Mucosa of rectum (tissue), 2 donors: ENCODE results near the gene TMEM30B.

Experiments used
- H3K27ac ChIP-seq, 2 donors: one replicate each; pipeline ENCODE4 v1.7.0; 2013; ENCODE audit warnings: inconsistent platforms in 2 of 2, low read depth in 2 of 2, low read length in 2 of 2
- H3K27me3 ChIP-seq, 2 donors: one replicate each; pipeline ENCODE4 v1.7.0; 2013; ENCODE audit warnings: low read length in 2 of 2; ENCODE audit not compliant: control insufficient read depth in 2 of 2, insufficient read depth in 2 of 2
- H3K36me3 ChIP-seq, 2 donors: one replicate each; pipeline ENCODE4 v1.7.0; 2013; ENCODE audit warnings: low read length in 2 of 2; ENCODE audit not compliant: control insufficient read depth in 2 of 2, insufficient read depth in 2 of 2
- H3K4me1 ChIP-seq, 2 donors: one replicate each; pipeline ENCODE4 v1.7.0; 2013; ENCODE audit warnings: low read length in 2 of 2, mild to moderate bottlenecking in 1 of 2; ENCODE audit not compliant: control insufficient read depth in 2 of 2, insufficient read depth in 2 of 2
- H3K4me3 ChIP-seq, 2 donors: one replicate each; pipeline ENCODE4 v1.7.0; 2013; ENCODE audit warnings: low read length in 2 of 2
- H3K9ac ChIP-seq, 2 donors: one replicate each; pipeline ENCODE4 v1.7.0; 2013; ENCODE audit warnings: low read length in 2 of 2, low read depth in 1 of 2, mild to moderate bottlenecking in 1 of 2
- H3K9me3 ChIP-seq, 2 donors: one replicate each; pipeline ENCODE4 v1.7.0; 2013; ENCODE audit warnings: low read length in 2 of 2; ENCODE audit not compliant: control insufficient read depth in 2 of 2
- donor health status: healthy.
- donor health status: Normal muscosa, but diverticular disease.

TMEM30B gene

DNA sequence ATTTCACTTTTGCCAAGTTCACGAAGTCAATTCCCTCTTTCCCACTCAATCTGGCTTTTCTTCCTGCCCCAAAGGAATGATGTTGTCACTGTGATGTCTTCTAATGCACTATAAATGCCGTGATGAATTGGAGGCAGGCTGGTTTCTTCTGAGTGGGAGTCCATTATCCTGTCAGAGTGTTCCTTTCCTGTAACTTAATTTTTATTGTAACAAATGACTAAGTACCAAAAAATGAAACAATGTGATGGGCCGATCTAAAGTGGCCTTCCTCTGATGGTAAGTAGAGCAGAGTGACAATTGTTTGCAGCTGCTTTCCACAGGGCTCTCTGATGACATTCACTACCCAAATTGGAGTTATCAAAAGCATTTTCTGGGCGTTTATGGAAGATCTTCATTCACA, 22.2 kb downstream of the TMEM30B start:
- Histone ChIP-seq H3K9ac (no peak overlapping the region), H3K36me3 (no peaks in the 10 kb centered on the region), H3K27me3 (peaks cover 6 to 8% of the 10 kb centered on the region in 2 donors), H3K4me3 (no peak overlapping the region), H3K9me3 (no peaks in the 10 kb centered on the region), H3K27ac (no peak overlapping the region), H3K4me1 (no peaks in the 10 kb centered on the region)

GRCh38 chr14:61257469-61258057, 23.6 kb downstream of the TMEM30B start:
- no peaks in the 10 kb centered on the region for H3K4me1 ChIP-seq
- no peak overlapping the region for H3K4me3 ChIP-seq
- no peaks in the 10 kb centered on the region for H3K36me3 ChIP-seq
- no peaks in the 10 kb centered on the region for H3K9me3 ChIP-seq
- H3K27ac ChIP-seq: no peak overlapping the region
- H3K27me3 ChIP-seq: peaks cover 6 to 8% of the 10 kb centered on the region in 2 donors
- no peak overlapping the region for H3K9ac ChIP-seq

DNA sequence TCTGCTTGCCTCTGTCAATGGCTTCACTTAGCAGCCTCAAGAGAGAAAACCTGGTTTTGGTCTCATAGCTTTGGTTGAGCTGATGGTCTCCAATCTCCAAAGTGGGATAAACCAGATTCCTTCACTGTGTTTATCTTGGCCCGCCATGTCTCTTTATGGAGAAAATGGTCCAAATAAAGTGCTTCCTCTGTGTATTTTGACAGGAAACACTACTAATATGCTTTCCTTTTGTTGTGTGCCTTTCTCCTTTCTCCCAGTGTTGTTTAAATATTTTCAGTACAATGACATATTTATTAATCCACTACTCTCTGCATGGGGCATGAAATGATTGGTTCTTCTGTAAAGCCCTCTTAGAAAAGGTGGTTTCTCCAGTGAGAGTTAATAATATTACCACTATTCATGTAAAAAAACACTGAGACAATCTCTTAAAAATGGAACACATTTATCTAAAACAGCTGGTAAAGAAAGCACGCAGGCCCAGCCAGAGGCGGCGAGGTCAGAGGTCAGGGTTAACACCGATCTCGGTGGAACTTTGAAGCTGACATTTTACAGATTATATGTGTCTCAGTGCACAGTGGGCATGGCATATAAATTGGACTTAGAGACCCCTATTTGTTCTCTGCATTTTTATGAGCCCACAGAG, 24.2 kb downstream of the TMEM30B start:
- peaks cover 8 to 9% of the 10 kb centered on the region in 2 donors for H3K27me3 ChIP-seq
- H3K4me1 ChIP-seq: no peaks in the 10 kb centered on the region
- H3K27ac ChIP-seq: no peak overlapping the region
- no peak overlapping the region for H3K9ac ChIP-seq
- H3K4me3 ChIP-seq: no peak overlapping the region
- H3K9me3 ChIP-seq: no peaks in the 10 kb centered on the region
- no peaks in the 10 kb centered on the region for H3K36me3 ChIP-seq

DNA sequence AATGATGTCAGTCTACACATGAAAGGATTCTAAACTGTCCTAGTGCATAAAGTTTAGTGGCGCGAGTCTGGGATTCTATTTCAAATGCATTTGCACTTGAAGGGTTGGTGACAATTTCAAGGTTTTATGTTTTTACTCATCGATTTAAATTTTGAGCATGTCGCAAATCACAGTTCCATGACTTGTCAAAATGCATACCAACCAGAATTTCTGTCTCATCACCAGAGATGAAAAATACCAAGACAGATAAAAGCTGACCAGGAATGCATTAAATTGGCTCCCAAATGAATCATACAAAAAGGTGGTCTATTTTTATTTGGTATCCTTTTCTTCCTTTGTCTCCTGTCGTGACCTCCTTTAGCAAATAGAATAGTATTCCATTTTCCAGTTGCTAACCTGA, 25.2 kb downstream of the TMEM30B start:
- Histone ChIP-seq H3K9ac (no peak overlapping the region), H3K9me3 (no peaks in the 10 kb centered on the region), H3K4me1 (no peaks in the 10 kb centered on the region), H3K27ac (no peak overlapping the region), H3K27me3 (peaks cover 7 to 8% of the 10 kb centered on the region in 2 donors), H3K36me3 (no peaks in the 10 kb centered on the region), H3K4me3 (no peak overlapping the region)

DNA sequence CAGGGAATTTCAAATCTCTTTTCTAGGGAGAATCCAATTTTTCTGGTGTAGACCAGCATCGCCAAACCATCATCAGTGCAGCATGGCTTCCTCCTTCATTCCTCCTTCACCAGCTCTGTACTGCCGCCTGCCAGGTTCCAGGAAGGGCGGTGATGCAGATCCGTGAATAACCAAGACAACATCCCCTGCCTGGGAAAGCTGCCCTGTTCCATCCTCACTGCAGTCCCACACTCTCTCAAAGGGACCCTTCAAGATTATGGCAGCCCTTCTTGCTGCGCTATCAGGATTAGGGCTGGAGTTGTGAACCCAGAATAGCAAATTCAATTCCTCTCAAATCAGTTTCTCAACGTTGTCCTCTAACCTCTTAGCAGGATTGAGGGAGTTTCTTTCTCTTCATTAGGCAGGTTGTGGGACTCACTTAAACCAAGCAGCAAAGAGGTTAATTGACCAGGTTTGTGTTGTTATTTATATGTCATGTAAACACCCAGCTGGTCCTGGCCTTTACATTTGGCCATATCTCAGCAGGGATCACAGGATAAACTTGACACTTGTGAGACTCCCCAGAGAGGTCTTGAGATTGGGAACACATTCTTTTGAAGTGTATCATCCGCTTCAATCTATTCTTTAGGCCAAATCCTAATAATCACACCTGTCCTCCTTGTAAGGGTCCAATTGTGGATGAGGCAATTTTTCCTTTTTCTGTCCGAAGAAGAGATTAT, 26.2 kb downstream of the TMEM30B start:
- no peaks in the 10 kb centered on the region for H3K36me3 ChIP-seq
- no peaks in the 10 kb centered on the region for H3K9me3 ChIP-seq
- H3K9ac ChIP-seq: no peak overlapping the region
- no peak overlapping the region for H3K27ac ChIP-seq
- no peak overlapping the region for H3K4me3 ChIP-seq
- no peaks in the 10 kb centered on the region for H3K4me1 ChIP-seq
- peaks cover 5 to 8% of the 10 kb centered on the region in 2 donors for H3K27me3 ChIP-seq

DNA sequence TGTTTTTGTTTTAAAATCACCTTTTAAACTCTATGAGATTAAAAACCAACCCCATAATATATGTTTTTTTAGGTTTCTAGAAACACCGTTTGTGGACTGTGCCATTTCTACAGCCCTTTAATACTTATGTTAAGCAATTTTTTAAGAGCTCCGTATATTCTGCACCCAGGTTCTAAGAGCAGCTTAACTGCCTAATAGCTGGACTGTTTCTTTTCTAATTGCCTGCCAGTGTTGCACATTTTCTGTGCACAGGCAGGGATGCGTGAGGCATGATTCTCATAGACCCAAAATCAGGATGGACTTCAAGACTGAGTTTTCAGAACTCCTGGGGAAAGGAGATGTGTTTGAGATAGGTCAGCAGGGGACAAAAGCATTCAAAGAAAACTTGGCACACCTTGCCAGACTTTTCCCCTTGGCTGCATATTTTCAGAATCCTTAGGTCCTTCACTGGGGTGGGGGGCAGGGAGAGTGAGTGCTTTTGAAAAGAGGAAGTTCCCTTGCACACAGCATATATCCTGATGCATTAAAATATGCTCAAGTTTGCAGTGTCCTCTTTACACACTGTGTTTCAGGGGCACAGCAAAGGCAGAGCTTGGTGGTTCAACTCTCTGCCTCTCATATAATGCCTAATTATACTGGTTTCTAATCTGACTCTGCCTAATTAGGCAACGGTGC, 27.9 kb downstream of the TMEM30B start:
- Histone ChIP-seq H3K9ac (no peak overlapping the region), H3K4me1 (no peaks in the 10 kb centered on the region), H3K36me3 (no peaks in the 10 kb centered on the region), H3K27me3 (peaks cover 3 to 5% of the 10 kb centered on the region in 2 donors), H3K4me3 (no peak overlapping the region), H3K9me3 (no peaks in the 10 kb centered on the region), H3K27ac (no peak overlapping the region)

GRCh38 chr14:61252369-61253063, 28.6 kb downstream of the TMEM30B start:
- H3K36me3 ChIP-seq: no peaks in the 10 kb centered on the region
- H3K9me3 ChIP-seq: no peaks in the 10 kb centered on the region
- H3K27ac ChIP-seq: no peak overlapping the region
- no peaks in the 10 kb centered on the region for H3K4me1 ChIP-seq
- H3K27me3 ChIP-seq: peaks cover 3 to 5% of the 10 kb centered on the region in 2 donors
- H3K4me3 ChIP-seq: no peak overlapping the region
- H3K9ac ChIP-seq: no peak overlapping the region

DNA sequence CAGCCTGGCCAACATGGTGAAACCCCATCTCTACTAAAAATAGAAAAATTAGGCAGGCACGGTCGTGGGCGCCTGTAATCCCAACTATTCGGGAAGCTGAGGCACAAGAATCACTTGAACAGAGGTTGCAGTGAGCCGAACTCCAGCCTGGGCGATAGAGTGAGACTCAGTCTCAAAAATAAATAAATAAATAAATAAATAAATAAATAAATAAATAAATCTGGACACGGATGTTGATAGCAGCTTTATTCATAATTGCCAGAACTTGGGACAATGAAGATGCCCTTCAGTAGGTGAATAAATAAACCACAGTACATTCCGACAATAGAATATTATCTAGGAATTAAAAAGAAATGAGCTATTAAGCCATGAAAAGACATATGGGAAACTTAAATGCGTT, 31.1 kb downstream of the TMEM30B start:
- Histone ChIP-seq H3K36me3 (no peaks in the 10 kb centered on the region), H3K9ac (no peak overlapping the region), H3K27me3 (peaks cover 3 to 6% of the 10 kb centered on the region in 2 donors), H3K27ac (no peak overlapping the region), H3K4me3 (no peak overlapping the region), H3K9me3 (no peaks in the 10 kb centered on the region), H3K4me1 (no peaks in the 10 kb centered on the region)

- no peak overlapping the region for H3K27ac ChIP-seq
- no peak overlapping the region for H3K4me3 ChIP-seq
- H3K36me3 ChIP-seq: no peaks in the 10 kb centered on the region
- H3K27me3 ChIP-seq: peaks cover 0 to 6% of the 10 kb centered on the region in 2 donors
- no peaks in the 10 kb centered on the region for H3K9me3 ChIP-seq
- no peaks in the 10 kb centered on the region for H3K4me1 ChIP-seq
- H3K9ac ChIP-seq: no peak overlapping the region
Measured at GRCh38 chr14:61247935-61248334, 33.2 kb downstream of the TMEM30B start.
